ENCODE results near the gene RNGTT.

GRCh38 chr6:88704980-88705379 is 258.4 kb downstream of the RNGTT start:
- TF ChIP-seq CTCF (conservative IDR thresholded peaks at IDR 0.05; ENCODE audit: low read depth, low read length) = no peak
- TF ChIP-seq EZH2phosphoT487 (IDR thresholded peaks at IDR 0.05; ENCODE audit: borderline replicate concordance, low read length) = no peak
- no peak for TF ChIP-seq EZH2 (IDR thresholded peaks at IDR 0.05; ENCODE audit: low read length, unreplicated experiment)

Data from PC-3 (cell line).